ENCODE data around the gene TOMM70.
A peak's percentile ranks its signal among the peaks of the same experiment; 100 is the strongest.

TOMM70 gene

DNA sequence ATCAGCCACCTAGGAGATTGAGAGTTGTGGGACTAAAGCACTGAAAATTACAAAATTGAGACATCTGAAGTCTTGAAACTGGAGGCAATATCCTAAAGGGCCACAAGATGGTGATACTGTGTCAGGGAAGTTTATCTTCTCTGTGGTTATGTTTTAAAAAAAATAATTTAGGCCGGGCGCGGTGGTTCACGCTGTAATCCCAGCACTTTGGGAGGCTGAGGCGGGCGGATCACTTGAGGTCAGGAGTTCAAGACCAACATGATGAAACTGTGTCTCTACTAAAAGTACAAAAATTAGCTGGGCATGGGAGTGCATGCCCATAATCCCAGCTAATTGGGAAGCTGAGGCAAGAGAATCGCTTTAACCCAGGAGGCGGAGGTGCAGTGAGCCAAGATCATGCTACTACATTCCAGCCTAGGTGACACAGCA lies 84.2 kb downstream of the TOMM70 start:
- Histone ChIP-seq H3K27me3 (ENCODE audit: control insufficient read depth in 5 of 5, insufficient read depth in 4 of 5, low read length in 5 of 5) (no peaks in the 10 kb centered on the region), H3K9me3 (ENCODE audit: control insufficient read depth in 5 of 5, low read length in 5 of 5) (no peaks in the 10 kb centered on the region), H3K4me3 (ENCODE audit: low read depth in 1 of 5, low read length in 5 of 5) (no peak overlapping the region), H3K27ac (ENCODE audit: low read depth, low read length) (no peak overlapping the region), H3K9ac (ENCODE audit: low read length in 5 of 5) (peak overlapping the region in 1 of 5 donors; percentile 20), H3K36me3 (ENCODE audit: control insufficient read depth in 5 of 5, insufficient read depth in 5 of 5, low read length in 5 of 5) (peaks cover 9 to 45% (median 27%) of the 10 kb centered on the region in 5 donors), H3K4me1 (ENCODE audit: control insufficient read depth in 5 of 5, insufficient read depth in 5 of 5, low read length in 5 of 5) (peaks cover 0 to 7% (median 0%) of the 10 kb centered on the region in 5 donors)
